Epidermal melanocyte (primary cell): ENCODE measurements around the gene FAM234B.

ENCODE experiments used
- DNase-seq: peaks from one replicate; pipeline ENCODE4 v3.0.0; 2011; ENCODE audit warnings: low spot score; ENCODE audit not compliant: insufficient read length

FAM234B gene

GRCh38 chr12:13044002-13044905, at the start of gene FAM234B:
TSS of gene FAM234B (plus strand) at chr12:13044381. CDS start at chr12:13044404, 23 bp downstream.
- peak; percentile 67 for DNase-seq

- DNase-seq: no peak
Measured at GRCh38 chr12:12995088-12995487, 49.1 kb upstream of the FAM234B start.

- DNase-seq: no peak
Measured at GRCh38 chr12:12996209-12996608, 48.0 kb upstream of the FAM234B start.

GRCh38 chr12:12997156-12997555, 47.0 kb upstream of the FAM234B start:
- no peak for DNase-seq

- no peak for DNase-seq
Measured at GRCh38 chr12:12997734-12998133, 46.4 kb upstream of the FAM234B start.

- DNase-seq: no peak
Measured at GRCh38 chr12:12998248-12998647, 45.9 kb upstream of the FAM234B start.

GRCh38 chr12:12999271-12999958, 44.8 kb upstream of the FAM234B start:
- DNase-seq: no peak

- peak; percentile 81 for DNase-seq
Measured at GRCh38 chr12:12999959-13000615, 44.1 kb upstream of the FAM234B start, which contains the start of gene HEBP1. TSS of gene HEBP1 (minus strand) at chr12:13000265. CDS start at chr12:13000114, 151 bp downstream.

GRCh38 chr12:13000616-13000924, 43.6 kb upstream of the FAM234B start:
- no peak for DNase-seq

GRCh38 chr12:13000925-13001774, 43.0 kb upstream of the FAM234B start:
- peak; percentile 65 for DNase-seq

- no peak for DNase-seq
Measured at GRCh38 chr12:13001775-13002040, 42.5 kb upstream of the FAM234B start.

GRCh38 chr12:13002301-13003097, 41.7 kb upstream of the FAM234B start:
- DNase-seq: no peak

- no peak for DNase-seq
Measured at GRCh38 chr12:13004361-13004760, 39.8 kb upstream of the FAM234B start.

GRCh38 chr12:13004986-13005385, 39.2 kb upstream of the FAM234B start:
- no peak for DNase-seq

GRCh38 chr12:13005649-13006048, 38.5 kb upstream of the FAM234B start:
- no peak for DNase-seq

- DNase-seq: no peak
Measured at GRCh38 chr12:13007496-13008233, 36.5 kb upstream of the FAM234B start.

GRCh38 chr12:13008741-13009380, 35.3 kb upstream of the FAM234B start:
- DNase-seq: no peak

GRCh38 chr12:13011098-13011497, 33.1 kb upstream of the FAM234B start:
- no peak for DNase-seq

- DNase-seq: no peak
Measured at GRCh38 chr12:13022851-13023271, 21.3 kb upstream of the FAM234B start.
